Transverse colon (tissue), 4 donors: Measurements from ENCODE around the gene CDCA8. TPM values are rescaled to one million over a fixed set of nuclear protein-coding genes. Genes with fewer than 3 reads are reported as not detected.

Source experiments
- DNase-seq: peaks from one replicate; pipeline ENCODE4 v3.0.0-alpha.2; 2019
- H3K27ac ChIP-seq, 4 donors: fragments of 200-600 bp; sonication (generic); 2 replicates each; pipeline ENCODE4 v1.5.1; 2016 to 2018; ENCODE audit warnings: inconsistent platforms in 4 of 4
- H3K27me3 ChIP-seq: fragments of 200-600 bp; sonication (generic); 2 replicates; pipeline ENCODE4 v1.5.1; 2017; ENCODE audit warnings: inconsistent platforms
- H3K36me3 ChIP-seq, 4 donors: fragments of 200-600 bp; sonication (generic); 2 replicates each; pipeline ENCODE4 v1.5.1; 2017 to 2019; ENCODE audit warnings: inconsistent platforms in 4 of 4
- H3K4me1 ChIP-seq, 4 donors: fragments of 200-600 bp; sonication (generic); 2 replicates each; pipeline ENCODE4 v1.5.1; 2017 to 2020; ENCODE audit warnings: inconsistent platforms in 4 of 4
- H3K4me3 ChIP-seq, 4 donors: fragments of 200-600 bp; sonication (generic); 1 replicate in 1 of 4; 2 replicates in 3 of 4; pipeline versions ENCODE4 v1.5.1 to v1.6.1; 2017 to 2019; ENCODE audit warnings: inconsistent platforms in 4 of 4
- H3K9me3 ChIP-seq, 2 donors: fragments of 200-600 bp; sonication (generic); 2 replicates each; pipeline ENCODE4 v1.5.1; 2017 to 2019; ENCODE audit warnings: inconsistent platforms in 2 of 2
- CTCF ChIP-seq, 5 experiments: fragments of 200-600 bp in 3 of 5; fragments of 450-650 bp in 2 of 5; sonication (generic) in 3 of 5; IDR thresholded peaks; 1 replicate in 2 of 5; 2 replicates in 3 of 5; pipeline ENCODE4 v1.5.1; 2016 to 2017; ENCODE audit warnings: antibody characterized with exemption in 5 of 5, inconsistent platforms in 3 of 5, mild to moderate bottlenecking in 2 of 5, moderate library complexity in 1 of 5
- EP300 ChIP-seq: sonication (generic); formaldehyde crosslinking; IDR thresholded peaks from one replicate; pipeline ENCODE4 v1.6.1; 2017; ENCODE audit warnings: antibody characterized with exemption, low read depth
- POLR2A ChIP-seq: fragments of 450-650 bp; IDR thresholded peaks from one replicate; pipeline ENCODE4 v1.6.1; 2016; ENCODE audit warnings: antibody characterized with exemption, mild to moderate bottlenecking, moderate library complexity
- POLR2AphosphoS5 ChIP-seq, 3 donors: sonication (generic); formaldehyde crosslinking; IDR thresholded peaks; one replicate each; pipeline ENCODE4 v1.6.1; 2016; ENCODE audit warnings: antibody characterized with exemption in 3 of 3
- WGBS, 2 donors: methylation state at CpG; one replicate each; pipeline ENCODE4 v1.1.5; 2018; ENCODE audit warnings: low coverage in 1 of 2; 5-methylcytosine and 5-hydroxymethylcytosine counted together
- in situ Hi-C, 4 donors: fragments of 200-750 bp; cut with MboI; loops; one replicate each; pipeline versions ENCODE4 v1.15.0 to v1.15.1; 2017; ENCODE audit warnings: low sequenced_read_pairs in 3 of 4, low pct_ligation_motif_present in 1 of 4, low pct_unique_long_range_greater_than_20kb in 1 of 4
- intact Hi-C: fragments of 100-400 bp; cut with DNase I; formaldehyde crosslinking; loops from one replicate; pipeline ENCODE4 v1.15.1; 2023; ENCODE audit warnings: low total_unique reads
- total RNA-seq, 4 donors: library from RNA; depleted of rRNA; stranded (reverse); fragments of >200 nt; gene quantifications; one replicate each; pipeline ENCODE4 v1.1.0, GENCODE V29; 2016

Gene CDCA8
- total RNA-seq, 4 donors from 2014 or later = 2.0 to 5.7 (median 2.1) TPM; not detected in 1

- no peaks in the 10 kb centered on the region for H3K36me3 ChIP-seq
- H3K4me3 ChIP-seq = no peak overlapping the region
- WGBS, 2 donors = 91% methylated on average over 8 of the region's 8 CpGs; no CpG with 5 or more reads in 1 of the 2 donors
- no peaks in the 10 kb centered on the region for H3K9me3 ChIP-seq
- intact Hi-C loops = no loop called here
- no peak for TF ChIP-seq POLR2AphosphoS5 (IDR thresholded peaks at IDR 0.05)
- TF ChIP-seq EP300 = no peak
- no peak for TF ChIP-seq POLR2A
- no peak for TF ChIP-seq CTCF (IDR thresholded peaks at IDR 0.05)
- H3K27ac ChIP-seq = no peak overlapping the region
- no peak for DNase-seq
- in situ Hi-C loops = no loop called here
- no peaks in the 10 kb centered on the region for H3K4me1 ChIP-seq
- no peaks in the 10 kb centered on the region for H3K27me3 ChIP-seq
Observed at GRCh38 chr1:37714226-37714625, 21.9 kb downstream of the CDCA8 start.

- no peaks in the 10 kb centered on the region for H3K36me3 ChIP-seq
- H3K27ac ChIP-seq = no peak overlapping the region
- intact Hi-C loops = no loop called here
- 85 to 100% methylated on average over 1 to 4 of the region's 4 CpGs for WGBS, 2 donors
- H3K9me3 ChIP-seq = no peaks in the 10 kb centered on the region
- no peak for TF ChIP-seq POLR2AphosphoS5 (IDR thresholded peaks at IDR 0.05)
- no peak for TF ChIP-seq EP300
- TF ChIP-seq POLR2A = no peak
- no peak for TF ChIP-seq CTCF (IDR thresholded peaks at IDR 0.05)
- no peaks in the 10 kb centered on the region for H3K4me1 ChIP-seq
- no peak for DNase-seq
- in situ Hi-C loops = no loop called here
- H3K27me3 ChIP-seq = no peaks in the 10 kb centered on the region
- no peak overlapping the region for H3K4me3 ChIP-seq
Observed at GRCh38 chr1:37714689-37715088, 22.4 kb downstream of the CDCA8 start.

DNA sequence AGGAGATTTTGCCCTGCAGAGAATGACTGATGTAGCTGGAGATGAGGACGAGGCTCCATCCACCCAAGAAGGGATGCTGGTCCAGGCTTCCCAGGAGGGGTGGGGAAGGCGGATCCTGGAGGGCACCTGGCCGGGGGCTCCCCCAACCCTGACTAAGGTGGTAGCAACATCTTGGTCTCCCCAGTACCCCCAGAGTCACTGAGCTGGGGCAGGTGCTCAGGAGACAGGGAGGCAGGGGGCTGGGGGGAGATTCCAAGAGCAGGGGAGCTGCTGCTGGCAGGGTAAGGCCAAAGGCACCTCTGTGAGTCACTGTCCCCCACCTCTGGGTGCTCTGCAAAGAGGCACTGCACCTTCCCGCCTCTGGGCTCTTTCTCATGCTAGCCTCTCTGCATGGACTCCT, 24.0 kb downstream of the CDCA8 start:
- H3K27me3 ChIP-seq = no peaks in the 10 kb centered on the region
- intact Hi-C loops (no loop called here), in situ Hi-C loops (no loop called here)
- DNase-seq = no peak
- 91% methylated on average over 4 of the region's 4 CpGs; no CpG with 5 or more reads in 1 of the 2 donors for WGBS, 2 donors
- H3K4me3 ChIP-seq = no peak overlapping the region
- no peaks in the 10 kb centered on the region for H3K36me3 ChIP-seq
- no peaks in the 10 kb centered on the region for H3K9me3 ChIP-seq
- H3K4me1 ChIP-seq = no peaks in the 10 kb centered on the region
- no peak for TF ChIP-seq POLR2AphosphoS5 (IDR thresholded peaks at IDR 0.05)
- no peak for TF ChIP-seq EP300
- TF ChIP-seq CTCF (IDR thresholded peaks at IDR 0.05) = no peak
- no peak for TF ChIP-seq POLR2A
- H3K27ac ChIP-seq = no peak overlapping the region

GRCh38 chr1:37717631-37718030, 25.3 kb downstream of the CDCA8 start:
- H3K4me3 ChIP-seq = no peak overlapping the region
- WGBS, 2 donors = 79% methylated on average over 6 of the region's 6 CpGs; no CpG with 5 or more reads in 1 of the 2 donors
- in situ Hi-C loops = no loop called here
- intact Hi-C loops = no loop called here
- no peaks in the 10 kb centered on the region for H3K4me1 ChIP-seq
- TF ChIP-seq EP300 = no peak
- no peak for TF ChIP-seq CTCF (IDR thresholded peaks at IDR 0.05)
- no peak for TF ChIP-seq POLR2A
- TF ChIP-seq POLR2AphosphoS5 (IDR thresholded peaks at IDR 0.05) = no peak
- no peaks in the 10 kb centered on the region for H3K27me3 ChIP-seq
- no peak for DNase-seq
- H3K36me3 ChIP-seq = no peaks in the 10 kb centered on the region
- H3K9me3 ChIP-seq = no peaks in the 10 kb centered on the region
- H3K27ac ChIP-seq = no peak overlapping the region
